ENCODE results near the gene FILIP1. TPM values are rescaled to one million over a fixed set of nuclear protein-coding genes. Genes with fewer than 3 reads are reported as not detected.

FILIP1 gene
- total RNA-seq, 1 experiment from 2014 or later = 2.4 TPM

- Histone ChIP-seq H3K27ac (no peak overlapping the region), H3K9me3 (replicated peaks) (no peaks in the 10 kb centered on the region), H3K4me3 (no peak overlapping the region), H3K4me1 (replicated peaks) (no peaks in the 10 kb centered on the region), H3K27me3 (replicated peaks) (no peaks in the 10 kb centered on the region), H3K36me3 (no peaks in the 10 kb centered on the region)
- DNase-seq (ENCODE audit: low read depth in 1 of 2, low spot score in 2 of 2) = no peak
Observed at GRCh38 chr6:75386050-75386770, 107.4 kb downstream of the FILIP1 start.

- no peak for DNase-seq (ENCODE audit: low read depth in 1 of 2, low spot score in 2 of 2)
- H3K27ac ChIP-seq = no peak overlapping the region
- no peaks in the 10 kb centered on the region for H3K27me3 ChIP-seq (replicated peaks)
- H3K36me3 ChIP-seq = no peaks in the 10 kb centered on the region
- no peaks in the 10 kb centered on the region for H3K9me3 ChIP-seq (replicated peaks)
- no peaks in the 10 kb centered on the region for H3K4me1 ChIP-seq (replicated peaks)
- no peak overlapping the region for H3K4me3 ChIP-seq
Observed at GRCh38 chr6:75384116-75384515, 109.5 kb downstream of the FILIP1 start.

GRCh38 chr6:75382634-75382900 is 111.0 kb downstream of the FILIP1 start:
- Histone ChIP-seq H3K4me1 (replicated peaks) (no peaks in the 10 kb centered on the region), H3K9me3 (replicated peaks) (no peaks in the 10 kb centered on the region), H3K36me3 (no peaks in the 10 kb centered on the region), H3K4me3 (no peak overlapping the region), H3K27ac (no peak overlapping the region), H3K27me3 (replicated peaks) (no peaks in the 10 kb centered on the region)
- DNase-seq (ENCODE audit: low read depth in 1 of 2, low spot score in 2 of 2) = no peak

- Histone ChIP-seq H3K27me3 (replicated peaks) (no peaks in the 10 kb centered on the region), H3K36me3 (no peaks in the 10 kb centered on the region), H3K9me3 (replicated peaks) (no peaks in the 10 kb centered on the region), H3K27ac (no peak overlapping the region), H3K4me3 (no peak overlapping the region), H3K4me1 (replicated peaks) (no peaks in the 10 kb centered on the region)
- no peak for DNase-seq (ENCODE audit: low read depth in 1 of 2, low spot score in 2 of 2)
Observed at GRCh38 chr6:75381877-75382633, 111.5 kb downstream of the FILIP1 start.

GRCh38 chr6:75379536-75379935 is 114.1 kb downstream of the FILIP1 start:
- no peak overlapping the region for H3K27ac ChIP-seq
- H3K4me3 ChIP-seq = no peak overlapping the region
- no peak for DNase-seq (ENCODE audit: low read depth in 1 of 2, low spot score in 2 of 2)
- H3K27me3 ChIP-seq (replicated peaks) = no peaks in the 10 kb centered on the region
- peaks cover 21% of the 10 kb centered on the region for H3K4me1 ChIP-seq (replicated peaks)
- no peaks in the 10 kb centered on the region for H3K9me3 ChIP-seq (replicated peaks)
- no peaks in the 10 kb centered on the region for H3K36me3 ChIP-seq

- no peak for DNase-seq (ENCODE audit: low read depth in 1 of 2, low spot score in 2 of 2)
- Histone ChIP-seq H3K4me1 (replicated peaks) (peaks cover 21% of the 10 kb centered on the region), H3K4me3 (no peak overlapping the region), H3K27ac (no peak overlapping the region), H3K9me3 (replicated peaks) (no peaks in the 10 kb centered on the region), H3K27me3 (replicated peaks) (no peaks in the 10 kb centered on the region), H3K36me3 (no peaks in the 10 kb centered on the region)
Observed at GRCh38 chr6:75378101-75378500, 115.5 kb downstream of the FILIP1 start.

- no peaks in the 10 kb centered on the region for H3K36me3 ChIP-seq
- no peak for DNase-seq (ENCODE audit: low read depth in 1 of 2, low spot score in 2 of 2)
- peaks cover 21% of the 10 kb centered on the region for H3K4me1 ChIP-seq (replicated peaks)
- H3K27me3 ChIP-seq (replicated peaks) = no peaks in the 10 kb centered on the region
- no peak overlapping the region for H3K27ac ChIP-seq
- H3K9me3 ChIP-seq (replicated peaks) = no peaks in the 10 kb centered on the region
- H3K4me3 ChIP-seq = no peak overlapping the region
Observed at GRCh38 chr6:75377386-75377785, 116.2 kb downstream of the FILIP1 start.

GRCh38 chr6:75376347-75377024 is 117.1 kb downstream of the FILIP1 start:
- Histone ChIP-seq H3K27ac (peak overlapping the region; percentile 43), H3K27me3 (replicated peaks) (no peaks in the 10 kb centered on the region), H3K36me3 (no peaks in the 10 kb centered on the region), H3K9me3 (replicated peaks) (no peaks in the 10 kb centered on the region), H3K4me3 (no peak overlapping the region), H3K4me1 (replicated peaks) (peaks cover 21% of the 10 kb centered on the region)
- peak; percentile 52 to 57 for DNase-seq (ENCODE audit: low read depth in 1 of 2, low spot score in 2 of 2)

- no peak for DNase-seq (ENCODE audit: low read depth in 1 of 2, low spot score in 2 of 2)
- Histone ChIP-seq H3K36me3 (no peaks in the 10 kb centered on the region), H3K9me3 (replicated peaks) (no peaks in the 10 kb centered on the region), H3K27ac (no peak overlapping the region), H3K4me1 (replicated peaks) (peaks cover 21% of the 10 kb centered on the region), H3K27me3 (replicated peaks) (no peaks in the 10 kb centered on the region), H3K4me3 (no peak overlapping the region)
Observed at GRCh38 chr6:75374961-75375400, 118.6 kb downstream of the FILIP1 start.

GRCh38 chr6:75372884-75373283 is 120.7 kb downstream of the FILIP1 start:
- no peak overlapping the region for H3K27ac ChIP-seq

GRCh38 chr6:75370011-75370410 is 123.6 kb downstream of the FILIP1 start:
- Histone ChIP-seq H3K36me3 (no peaks in the 10 kb centered on the region), H3K27me3 (replicated peaks) (no peaks in the 10 kb centered on the region), H3K9me3 (replicated peaks) (no peaks in the 10 kb centered on the region), H3K4me1 (replicated peaks) (peaks cover 13% of the 10 kb centered on the region), H3K27ac (no peak overlapping the region), H3K4me3 (no peak overlapping the region)
- no peak for DNase-seq (ENCODE audit: low read depth in 1 of 2, low spot score in 2 of 2)

More at GRCh38 chr6:75372884-75373283, 120.7 kb downstream of the FILIP1 start:
- Histone ChIP-seq H3K4me3 (no peak overlapping the region), H3K4me1 (replicated peaks) (peaks cover 29% of the 10 kb centered on the region), H3K9me3 (replicated peaks) (no peaks in the 10 kb centered on the region), H3K27me3 (replicated peaks) (no peaks in the 10 kb centered on the region), H3K36me3 (no peaks in the 10 kb centered on the region)
- DNase-seq (ENCODE audit: low read depth in 1 of 2, low spot score in 2 of 2) = no peak

GRCh38 chr6:75368864-75369402 is 124.7 kb downstream of the FILIP1 start:
- DNase-seq (ENCODE audit: low read depth in 1 of 2, low spot score in 2 of 2) = no peak
- H3K27ac ChIP-seq = no peak overlapping the region
- no peaks in the 10 kb centered on the region for H3K36me3 ChIP-seq
- H3K9me3 ChIP-seq (replicated peaks) = no peaks in the 10 kb centered on the region
- H3K4me1 ChIP-seq (replicated peaks) = peaks cover 10% of the 10 kb centered on the region
- no peaks in the 10 kb centered on the region for H3K27me3 ChIP-seq (replicated peaks)
- H3K4me3 ChIP-seq = no peak overlapping the region

GRCh38 chr6:75368151-75368779 is 125.3 kb downstream of the FILIP1 start:
- Histone ChIP-seq H3K4me1 (replicated peaks) (peaks cover 13% of the 10 kb centered on the region), H3K27me3 (replicated peaks) (no peaks in the 10 kb centered on the region), H3K27ac (no peak overlapping the region), H3K4me3 (no peak overlapping the region), H3K36me3 (no peaks in the 10 kb centered on the region), H3K9me3 (replicated peaks) (no peaks in the 10 kb centered on the region)
- DNase-seq (ENCODE audit: low read depth in 1 of 2, low spot score in 2 of 2) = peak in 1 of 2 experiments; percentile 37

Data from SJSA1 (cell line).